ENCODE measurements around the gene SLC38A4.

SLC38A4 gene

DNA sequence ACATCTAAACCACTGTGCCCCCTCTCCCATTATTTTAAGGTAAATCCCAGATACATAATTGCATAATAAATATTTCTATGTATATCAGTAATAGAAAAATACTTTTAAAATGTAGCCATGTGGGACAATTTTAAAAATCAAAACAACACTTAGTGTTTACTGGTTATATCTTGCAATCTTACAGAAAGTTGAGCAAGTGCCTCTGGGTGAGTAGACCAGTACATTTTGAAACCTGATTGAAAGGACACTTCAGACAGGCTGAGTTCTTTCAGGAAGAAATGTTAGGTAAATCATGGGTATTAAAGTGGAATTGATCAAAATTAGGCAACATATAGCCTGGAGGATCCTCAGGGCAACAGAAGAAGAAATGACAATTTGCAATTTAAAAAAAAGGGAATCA, 7.2 kb downstream of the SLC38A4 start:
- Histone ChIP-seq H3K4me3 (no peak overlapping the region), H3K27ac (no peak overlapping the region)

- no peak overlapping the region for H3K4me3 ChIP-seq
- no peak overlapping the region for H3K27ac ChIP-seq
Measured at GRCh38 chr12:46815809-46816208, 10.0 kb downstream of the SLC38A4 start.

DNA sequence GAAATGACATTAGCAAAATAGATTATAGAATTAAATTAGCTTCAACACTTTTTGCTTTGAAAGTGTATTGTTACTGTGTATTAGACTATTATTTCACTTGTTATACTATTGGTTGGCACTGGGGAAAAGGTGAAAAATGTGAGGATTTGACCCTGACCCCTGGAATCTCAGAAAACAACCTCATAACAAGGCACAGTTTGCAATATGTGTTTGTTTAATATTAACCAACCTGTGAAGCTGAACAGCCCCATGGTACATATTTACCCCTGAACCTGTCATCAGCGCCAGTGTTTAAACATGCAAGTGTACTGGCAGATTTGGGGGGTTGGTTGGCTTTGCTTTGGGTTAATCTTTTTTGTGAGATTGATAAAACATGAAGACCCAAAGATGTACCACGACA, 11.7 kb downstream of the SLC38A4 start:
- Histone ChIP-seq H3K27ac (no peak overlapping the region), H3K4me3 (no peak overlapping the region)

- Histone ChIP-seq H3K4me3 (no peak overlapping the region), H3K27ac (no peak overlapping the region)
Measured at GRCh38 chr12:46811185-46811584, 14.6 kb downstream of the SLC38A4 start.

DNA sequence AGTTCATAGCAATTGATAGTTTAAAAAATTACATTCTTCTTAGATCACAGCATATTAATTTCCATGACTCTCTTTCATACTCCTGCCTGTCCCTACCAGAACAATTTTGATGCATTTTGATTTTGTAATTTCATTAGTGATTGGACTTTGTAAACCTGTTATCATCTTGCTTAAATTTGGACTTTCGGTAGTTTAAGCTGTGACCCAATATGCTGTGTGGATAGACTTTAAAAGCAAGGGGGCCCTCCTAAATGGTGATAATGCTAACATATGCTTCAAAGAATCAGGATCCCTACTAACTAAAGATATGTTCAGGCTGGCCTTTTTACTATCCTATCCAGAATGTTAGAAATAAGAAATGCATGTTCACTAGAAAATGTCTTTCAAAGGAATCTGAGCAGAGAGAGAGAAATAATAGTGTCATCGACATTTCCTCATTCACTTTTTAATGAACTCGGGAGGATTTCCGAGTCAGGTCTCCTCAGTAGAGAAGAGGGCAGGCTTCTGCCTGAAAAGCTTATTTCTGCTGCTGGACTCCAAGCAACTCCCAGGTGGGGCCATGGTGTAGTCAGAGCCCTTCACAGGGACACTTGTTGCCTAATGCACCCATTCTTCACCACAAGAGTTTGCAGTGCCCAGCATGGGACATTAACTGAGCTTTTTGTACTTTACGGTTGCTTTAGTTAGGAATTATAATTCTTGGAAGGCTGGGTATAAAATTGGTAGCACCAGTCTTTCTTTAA, 16.7 kb downstream of the SLC38A4 start:
- no peak overlapping the region for H3K4me3 ChIP-seq
- no peak overlapping the region for H3K27ac ChIP-seq

GRCh38 chr12:46808317-46808716, 17.5 kb downstream of the SLC38A4 start:
- Histone ChIP-seq H3K27ac (no peak overlapping the region), H3K4me3 (no peak overlapping the region)

GRCh38 chr12:46804054-46804453, 21.7 kb downstream of the SLC38A4 start:
- no peak overlapping the region for H3K4me3 ChIP-seq

DNA sequence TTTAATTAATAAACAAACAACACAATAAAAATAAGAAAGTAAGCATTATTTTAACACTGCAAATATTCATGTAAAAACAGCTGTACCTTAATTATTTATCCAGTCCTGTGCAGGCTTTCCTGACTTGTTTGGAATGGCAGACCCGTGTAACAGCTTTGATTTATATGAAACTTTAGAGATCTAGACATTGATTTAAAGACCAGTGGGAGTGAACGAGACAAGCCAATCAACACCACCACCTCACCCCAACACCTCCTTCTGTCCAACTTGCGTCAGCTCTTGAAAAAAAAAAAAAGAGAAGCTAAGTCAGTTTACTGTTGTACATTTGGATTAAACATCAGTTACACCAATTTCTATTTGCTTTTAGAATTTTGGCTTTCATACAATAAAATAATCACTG, 22.3 kb downstream of the SLC38A4 start:
- no peak overlapping the region for H3K4me3 ChIP-seq
- H3K27ac ChIP-seq = no peak overlapping the region

More at GRCh38 chr12:46804054-46804453, 21.7 kb downstream of the SLC38A4 start:
- no peak overlapping the region for H3K27ac ChIP-seq

GRCh38 chr12:46801293-46801692, 24.5 kb downstream of the SLC38A4 start:
- Histone ChIP-seq H3K4me3 (no peak overlapping the region), H3K27ac (no peak overlapping the region)

GRCh38 chr12:46800160-46800559, 25.6 kb downstream of the SLC38A4 start:
- Histone ChIP-seq H3K4me3 (no peak overlapping the region), H3K27ac (no peak overlapping the region)

- H3K4me3 ChIP-seq = no peak overlapping the region
Measured at GRCh38 chr12:46798648-46799047, 27.1 kb downstream of the SLC38A4 start.

DNA sequence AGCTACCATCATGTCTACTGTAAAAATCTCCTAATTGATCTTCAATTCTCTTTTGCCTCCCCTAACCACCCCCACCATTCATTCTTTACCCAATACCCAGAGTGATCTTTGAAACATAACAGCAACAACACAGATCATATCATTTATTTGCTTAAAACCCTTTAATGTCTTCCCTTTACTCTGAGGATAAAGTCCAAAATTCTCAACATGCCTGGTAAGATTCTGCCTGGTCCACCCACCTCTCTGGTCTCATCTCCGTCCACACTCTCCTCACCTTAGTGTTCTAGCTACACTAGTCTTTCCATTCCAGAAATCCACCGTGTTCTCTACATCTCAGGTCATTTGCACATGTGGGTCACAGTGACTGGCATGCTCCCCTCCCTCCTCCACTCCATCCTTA, 27.7 kb downstream of the SLC38A4 start:
- H3K4me3 ChIP-seq = no peak overlapping the region
- H3K27ac ChIP-seq = no peak overlapping the region

More at GRCh38 chr12:46798648-46799047, 27.1 kb downstream of the SLC38A4 start:
- H3K27ac ChIP-seq = no peak overlapping the region

GRCh38 chr12:46795988-46796387, 29.8 kb downstream of the SLC38A4 start:
- H3K4me3 ChIP-seq = no peak overlapping the region
- H3K27ac ChIP-seq = no peak overlapping the region

- Histone ChIP-seq H3K27ac (no peak overlapping the region), H3K4me3 (no peak overlapping the region)
Measured at GRCh38 chr12:46794593-46795190, 31.1 kb downstream of the SLC38A4 start.

- Histone ChIP-seq H3K27ac (no peak overlapping the region), H3K4me3 (no peak overlapping the region)
Measured at GRCh38 chr12:46792925-46793324, 32.9 kb downstream of the SLC38A4 start.

GRCh38 chr12:46790066-46790465, 35.7 kb downstream of the SLC38A4 start:
- H3K4me3 ChIP-seq = no peak overlapping the region
- H3K27ac ChIP-seq = no peak overlapping the region

GRCh38 chr12:46788072-46788887, 37.5 kb downstream of the SLC38A4 start:
- Histone ChIP-seq H3K4me3 (no peak overlapping the region), H3K27ac (peak overlapping the region in 2 of 21 experiments; percentile 10 to 15)

- peak overlapping the region in 2 of 21 experiments; percentile 10 to 15 for H3K27ac ChIP-seq
Measured at GRCh38 chr12:46787496-46788055, 38.2 kb downstream of the SLC38A4 start.

DNA sequence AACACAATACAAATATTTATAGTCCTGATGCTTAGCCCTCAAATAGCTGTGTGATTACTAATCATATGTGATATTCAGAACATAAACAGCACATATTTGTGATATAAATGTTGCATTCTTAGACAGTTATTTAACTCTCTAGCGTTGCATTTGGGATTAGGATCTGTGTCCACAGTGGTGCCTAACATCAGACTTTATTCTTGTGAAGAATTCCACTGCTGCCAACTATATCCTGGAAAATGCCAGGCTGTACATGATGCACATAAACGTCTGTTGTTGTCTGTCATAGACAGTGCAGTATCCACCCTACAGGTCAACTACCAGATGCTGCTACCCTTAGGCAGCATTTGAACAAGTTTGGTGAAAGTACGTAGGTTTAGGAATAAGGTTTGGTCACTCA, 39.0 kb downstream of the SLC38A4 start:
- Histone ChIP-seq H3K4me3 (no peak overlapping the region), H3K27ac (peak overlapping the region in 1 of 21 experiments; percentile 1)

More at GRCh38 chr12:46787496-46788055, 38.2 kb downstream of the SLC38A4 start:
- no peak overlapping the region for H3K4me3 ChIP-seq

DNA sequence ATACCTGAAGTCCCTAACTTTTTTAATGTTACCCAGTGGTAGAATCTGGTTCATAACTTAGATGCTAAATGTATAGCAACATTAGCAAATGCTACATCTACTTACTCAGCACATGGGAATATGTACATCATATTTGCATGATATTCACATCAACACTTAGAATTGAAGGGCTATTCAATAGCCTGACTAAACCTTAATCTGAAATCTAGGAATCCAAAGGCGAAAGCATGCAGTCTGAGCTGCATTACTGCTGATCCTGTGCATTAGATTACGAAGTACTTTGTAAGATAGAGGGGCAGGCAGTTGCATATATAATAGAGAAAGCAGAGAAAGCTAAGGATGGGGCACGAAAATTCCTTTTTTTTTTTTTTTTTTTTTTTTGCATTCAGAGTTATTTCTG, 40.4 kb downstream of the SLC38A4 start:
- Histone ChIP-seq H3K27ac (no peak overlapping the region), H3K4me3 (no peak overlapping the region)
